Hepatocyte (in vitro differentiated cells): ENCODE data around the gene NADK2. TPM values are rescaled to one million over a fixed set of nuclear protein-coding genes. Genes with fewer than 3 reads are reported as not detected.

Source experiments
- DNase-seq: peaks from one replicate; pipeline ENCODE4 v3.0.0-alpha.2; 2016; ENCODE audit warnings: low spot score
- H2AFZ ChIP-seq: fragments of 200-600 bp; sonication (generic); 2 replicates; pipeline ENCODE4 v1.6.0; 2016; ENCODE audit warnings: antibody characterized with exemption, mild to moderate bottlenecking
- H3K27ac ChIP-seq: fragments of 200-600 bp; sonication (generic); 2 replicates; pipeline ENCODE4 v1.5.1; 2016; ENCODE audit warnings: mild to moderate bottlenecking
- H3K27me3 ChIP-seq: fragments of 200-600 bp; sonication (generic); 2 replicates; pipeline ENCODE4 v1.6.1; 2016
- H3K36me3 ChIP-seq: fragments of 200-600 bp; sonication (generic); replicated peaks from 2 replicates; pipeline ENCODE4 v1.5.1; 2016; ENCODE audit warnings: low read depth; ENCODE audit not compliant: insufficient read depth
- H3K4me1 ChIP-seq: fragments of 200-600 bp; sonication (generic); 2 replicates; pipeline ENCODE4 v1.5.1; 2016; ENCODE audit warnings: mild to moderate bottlenecking, moderate library complexity; ENCODE audit not compliant: insufficient read depth
- H3K4me2 ChIP-seq: fragments of 200-600 bp; sonication (generic); 2 replicates; pipeline ENCODE4 v1.6.0; 2016
- H3K4me3 ChIP-seq: fragments of 200-600 bp; sonication (generic); 2 replicates; pipeline ENCODE4 v1.5.1; 2016; ENCODE audit warnings: mild to moderate bottlenecking
- H3K79me2 ChIP-seq: fragments of 200-600 bp; sonication (generic); 2 replicates; pipeline ENCODE4 v1.6.0; 2017; ENCODE audit warnings: mild to moderate bottlenecking
- H3K9me2 ChIP-seq: fragments of 200-600 bp; sonication (generic); replicated peaks from 2 replicates; pipeline ENCODE4 v1.6.0; 2017; ENCODE audit warnings: mild to moderate bottlenecking; ENCODE audit not compliant: insufficient read depth
- H3K9me3 ChIP-seq: fragments of 200-600 bp; sonication (generic); 2 replicates; pipeline ENCODE4 v1.5.1; 2016; ENCODE audit warnings: low read depth, mild to moderate bottlenecking
- H4K20me1 ChIP-seq: fragments of 200-600 bp; sonication (generic); 2 replicates; pipeline ENCODE4 v1.6.0; 2016; ENCODE audit warnings: mild to moderate bottlenecking; ENCODE audit not compliant: insufficient read depth, poor library complexity, severe bottlenecking
- EZH2 ChIP-seq: fragments of 200-600 bp; sonication (generic); IDR thresholded peaks from 2 replicates; pipeline ENCODE4 v1.6.1; 2016; ENCODE audit warnings: antibody characterized with exemption, mild to moderate bottlenecking, borderline replicate concordance
- EZH2phosphoT487 ChIP-seq: fragments of 200-600 bp; sonication (generic); IDR thresholded peaks from one replicate; pipeline ENCODE4 v1.6.1; 2018; ENCODE audit warnings: antibody characterized with exemption, mild to moderate bottlenecking, low read depth, moderate library complexity; ENCODE audit not compliant: unreplicated experiment, severe bottlenecking
- WGBS: methylation state at CpG from one replicate; pipeline ENCODE4 v1.1.6; 2016; ENCODE audit warnings: low lambda C conversion rate; ENCODE audit errors: missing lambda C conversion rate; 5-methylcytosine and 5-hydroxymethylcytosine counted together
- polyA plus RNA-seq: library from polyadenylated mRNA; unstranded; fragments of >200 nt; fragmentation: Nextera tagmentation; extraction: Ambion mirVana; gene quantifications from 2 replicates; pipeline ENCODE4 v1.2.1, GENCODE V29; 2016
- total RNA-seq: library from RNA; depleted of rRNA; stranded (reverse); fragments of >200 nt; gene quantifications from 2 replicates; pipeline ENCODE4 v1.2.3, GENCODE V29; 2014
- TF ChIP-seq, protein P1 (sequence below): fragments of 200-600 bp; sonication (generic); IDR thresholded peaks from 2 replicates; pipeline ENCODE4 v1.5.1; 2016; ENCODE audit warnings: antibody characterized with exemption, mild to moderate bottlenecking; ENCODE audit not compliant: poor library complexity

Gene NADK2
- total and polyA plus RNA-seq, 2 experiments from 2014 or later = 43.1 to 102 TPM

DNA sequence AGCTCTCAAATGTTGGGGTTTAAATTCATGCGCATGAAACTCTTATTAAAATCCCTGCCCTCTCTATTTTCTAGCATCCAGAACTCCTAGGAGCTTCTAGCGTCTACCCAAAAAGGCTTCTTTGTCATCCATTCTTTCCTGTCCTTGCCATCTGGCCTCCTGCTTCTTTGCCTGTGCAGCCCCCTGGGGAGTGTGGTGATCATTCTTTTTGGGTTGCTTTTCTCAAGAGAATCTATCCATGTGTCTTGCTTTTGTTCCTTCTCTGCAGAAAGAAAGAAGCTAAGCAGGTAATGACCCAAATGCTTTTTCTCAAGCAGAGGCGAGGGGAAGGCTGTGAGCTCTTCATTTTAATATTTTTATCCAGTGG, 63.2 kb downstream of the NADK2 start:
- H3K4me3 ChIP-seq = no peak overlapping the region
- H3K4me1 ChIP-seq = no peaks in the 10 kb centered on the region
- no peaks in the 10 kb centered on the region for H3K9me3 ChIP-seq
- H4K20me1 ChIP-seq = no peaks in the 10 kb centered on the region
- H3K79me2 ChIP-seq = no peaks in the 10 kb centered on the region
- no peak overlapping the region for H2AFZ ChIP-seq
- no peaks in the 10 kb centered on the region for H3K36me3 ChIP-seq
- no peaks in the 10 kb centered on the region for H3K27me3 ChIP-seq
- peaks cover 4% of the 10 kb centered on the region for H3K9me2 ChIP-seq
- no peak overlapping the region for H3K4me2 ChIP-seq
- H3K27ac ChIP-seq = no peak overlapping the region
- TF ChIP-seq EZH2 (no peak), EZH2phosphoT487 (no peak)
- TF ChIP-seq, protein P1, sequence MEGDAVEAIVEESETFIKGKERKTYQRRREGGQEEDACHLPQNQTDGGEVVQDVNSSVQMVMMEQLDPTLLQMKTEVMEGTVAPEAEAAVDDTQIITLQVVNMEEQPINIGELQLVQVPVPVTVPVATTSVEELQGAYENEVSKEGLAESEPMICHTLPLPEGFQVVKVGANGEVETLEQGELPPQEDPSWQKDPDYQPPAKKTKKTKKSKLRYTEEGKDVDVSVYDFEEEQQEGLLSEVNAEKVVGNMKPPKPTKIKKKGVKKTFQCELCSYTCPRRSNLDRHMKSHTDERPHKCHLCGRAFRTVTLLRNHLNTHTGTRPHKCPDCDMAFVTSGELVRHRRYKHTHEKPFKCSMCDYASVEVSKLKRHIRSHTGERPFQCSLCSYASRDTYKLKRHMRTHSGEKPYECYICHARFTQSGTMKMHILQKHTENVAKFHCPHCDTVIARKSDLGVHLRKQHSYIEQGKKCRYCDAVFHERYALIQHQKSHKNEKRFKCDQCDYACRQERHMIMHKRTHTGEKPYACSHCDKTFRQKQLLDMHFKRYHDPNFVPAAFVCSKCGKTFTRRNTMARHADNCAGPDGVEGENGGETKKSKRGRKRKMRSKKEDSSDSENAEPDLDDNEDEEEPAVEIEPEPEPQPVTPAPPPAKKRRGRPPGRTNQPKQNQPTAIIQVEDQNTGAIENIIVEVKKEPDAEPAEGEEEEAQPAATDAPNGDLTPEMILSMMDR = no peak
- WGBS = 96% methylated on average over 3 of the region's 3 CpGs
- DNase-seq = no peak

DNA sequence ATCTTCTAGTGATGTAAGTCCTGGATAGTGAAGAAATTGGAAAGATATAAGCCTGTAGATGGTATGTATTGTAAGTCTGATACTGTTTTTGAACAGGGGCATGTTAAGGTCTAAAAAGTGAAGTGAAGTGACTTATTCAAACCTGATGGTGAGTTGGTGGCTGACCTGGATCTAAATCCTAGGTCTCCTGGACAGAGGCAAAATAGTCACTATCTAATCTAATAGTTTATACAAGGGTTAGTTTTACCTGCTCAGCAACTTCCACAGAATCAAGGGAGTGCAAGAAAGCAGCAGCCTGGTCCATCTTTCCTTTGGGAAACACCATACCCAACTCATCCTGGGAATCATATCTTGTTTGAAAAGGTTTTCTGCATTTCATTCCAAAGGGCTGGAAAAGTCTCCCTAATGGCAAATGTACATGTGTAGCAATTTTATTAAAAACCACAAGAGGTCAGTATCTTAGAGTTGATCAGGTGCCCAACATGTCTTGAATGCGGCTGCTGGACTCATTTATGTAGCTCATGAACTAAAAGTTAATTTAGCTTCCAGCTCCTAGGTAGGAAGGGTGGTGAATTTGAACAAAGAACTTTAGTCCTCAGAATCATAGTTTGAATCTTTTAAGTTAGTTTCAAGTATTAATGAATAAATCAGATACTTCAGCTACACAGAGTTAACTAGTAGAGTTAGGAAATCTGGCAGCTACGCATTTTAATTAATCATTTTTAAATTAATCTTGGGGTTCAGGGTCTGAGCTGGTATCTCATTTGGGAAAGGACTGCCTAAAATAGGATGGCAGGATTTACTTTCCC, 63.8 kb downstream of the NADK2 start:
- 72% methylated on average over 2 of the region's 2 CpGs for WGBS
- Histone ChIP-seq H4K20me1 (no peaks in the 10 kb centered on the region), H3K27ac (no peak overlapping the region), H3K36me3 (no peaks in the 10 kb centered on the region), H3K79me2 (no peaks in the 10 kb centered on the region), H3K4me2 (no peak overlapping the region), H3K4me1 (no peaks in the 10 kb centered on the region), H3K9me2 (peaks cover 4% of the 10 kb centered on the region), H3K27me3 (no peaks in the 10 kb centered on the region), H2AFZ (no peak overlapping the region), H3K9me3 (no peaks in the 10 kb centered on the region), H3K4me3 (no peak overlapping the region)
- DNase-seq = peak; percentile 46
- TF ChIP-seq, protein P1 = peak; percentile 66
- no peak for TF ChIP-seq EZH2

GRCh38 chr5:36177154-36177553, 64.6 kb downstream of the NADK2 start:
- Histone ChIP-seq H3K9me3 (no peaks in the 10 kb centered on the region), H3K9me2 (no peaks in the 10 kb centered on the region), H3K4me2 (no peak overlapping the region), H3K4me3 (no peak overlapping the region), H3K79me2 (no peaks in the 10 kb centered on the region), H3K27me3 (no peaks in the 10 kb centered on the region), H2AFZ (no peak overlapping the region), H3K4me1 (no peaks in the 10 kb centered on the region), H3K36me3 (no peaks in the 10 kb centered on the region), H3K27ac (no peak overlapping the region), H4K20me1 (no peaks in the 10 kb centered on the region)
- WGBS = 94% methylated on average over 2 of the region's 2 CpGs
- no peak for DNase-seq
- TF ChIP-seq EZH2phosphoT487 (no peak), EZH2 (no peak)
- TF ChIP-seq, protein P1 = no peak

- no peak for TF ChIP-seq EZH2
- TF ChIP-seq, protein P1 = no peak
- TF ChIP-seq EZH2phosphoT487 = no peak
- H3K27ac ChIP-seq = no peak overlapping the region
- H3K9me3 ChIP-seq = no peaks in the 10 kb centered on the region
- 95% methylated on average over 5 of the region's 5 CpGs for WGBS
- no peaks in the 10 kb centered on the region for H3K27me3 ChIP-seq
- no peaks in the 10 kb centered on the region for H3K4me1 ChIP-seq
- no peaks in the 10 kb centered on the region for H3K9me2 ChIP-seq
- peaks cover 4% of the 10 kb centered on the region for H3K79me2 ChIP-seq
- DNase-seq = no peak
- no peaks in the 10 kb centered on the region for H3K36me3 ChIP-seq
- no peak overlapping the region for H3K4me2 ChIP-seq
- no peak overlapping the region for H3K4me3 ChIP-seq
- H4K20me1 ChIP-seq = no peaks in the 10 kb centered on the region
- H2AFZ ChIP-seq = no peak overlapping the region
Measured at GRCh38 chr5:36175043-36175442, 66.7 kb downstream of the NADK2 start.
